CD4-positive, CD25-positive, alpha-beta regulatory T cell (primary cell): ENCODE data around the gene VPS33B. TPM values are rescaled to one million over a fixed set of nuclear protein-coding genes. Genes with fewer than 3 reads are reported as not detected.
A peak's percentile ranks its signal among the peaks of the same experiment; 100 is the strongest.

Experiments
- ATAC-seq, 2 donors: fragments of 150-1000 bp; cut with Tn5 transposase; one replicate each; pipeline ENCODE4 v1.10.0; 2021; ENCODE audit warnings: low read depth in 2 of 2, moderate number of reproducible peaks in 2 of 2, moderate library complexity in 1 of 2
- DNase-seq, 3 donors: peaks; one replicate each; pipeline versions ENCODE4 v3.0.0 to v3.0.0-alpha.2; 2012 to 2022; ENCODE audit warnings: mixed read lengths in 1 of 3
- H3K27ac ChIP-seq: one replicate; pipeline ENCODE4 v1.7.0; 2013; ENCODE audit warnings: mild to moderate bottlenecking, low read length; ENCODE audit not compliant: insufficient read depth, poor library complexity, severe bottlenecking
- H3K27me3 ChIP-seq: one replicate; pipeline ENCODE4 v1.7.0; 2013; ENCODE audit warnings: low read length; ENCODE audit not compliant: control insufficient read depth, insufficient read depth
- H3K36me3 ChIP-seq: one replicate; pipeline ENCODE4 v1.7.0; 2013; ENCODE audit warnings: mild to moderate bottlenecking, low read length, moderate library complexity; ENCODE audit not compliant: control insufficient read depth, insufficient read depth
- H3K4me1 ChIP-seq: 2 replicates; pipeline ENCODE4 v1.7.0; 2013; ENCODE audit warnings: mild to moderate bottlenecking, low read length; ENCODE audit not compliant: insufficient read depth, control insufficient read depth, poor library complexity, severe bottlenecking
- H3K4me3 ChIP-seq: one replicate; pipeline ENCODE4 v1.7.0; 2013; ENCODE audit warnings: low read depth, mild to moderate bottlenecking, low read length, moderate library complexity
- H3K9me3 ChIP-seq, 2 experiments: 1 replicate in 1 of 2; 2 replicates in 1 of 2; pipeline ENCODE4 v1.7.0; 2013; ENCODE audit warnings: low read length in 2 of 2, mild to moderate bottlenecking in 1 of 2, moderate library complexity in 1 of 2; ENCODE audit not compliant: control insufficient read depth in 2 of 2
- H3K27ac Mint-ChIP-seq, 3 donors: one replicate each; pipeline ENCODE4 v1.8.0; 2020 to 2022; ENCODE audit warnings: mild to moderate bottlenecking in 3 of 3, mixed read lengths in 3 of 3, moderate library complexity in 2 of 3
- H3K27me3 Mint-ChIP-seq: one replicate; pipeline ENCODE4 v1.8.0; 2022; ENCODE audit warnings: mild to moderate bottlenecking, mixed read lengths
- H3K36me3 Mint-ChIP-seq: one replicate; pipeline ENCODE4 v1.8.0; 2020; ENCODE audit warnings: mixed read lengths
- H3K4me1 Mint-ChIP-seq, 4 donors: one replicate each; pipeline ENCODE4 v1.8.0; 2020 to 2022; ENCODE audit warnings: mixed read lengths in 4 of 4, mild to moderate bottlenecking in 1 of 4
- H3K4me3 Mint-ChIP-seq, 4 donors: one replicate each; pipeline ENCODE4 v1.8.0; 2020 to 2022; ENCODE audit warnings: mild to moderate bottlenecking in 4 of 4, mixed read lengths in 4 of 4, moderate library complexity in 3 of 4
- H3K9me3 Mint-ChIP-seq, 7 donors: one replicate each; pipeline ENCODE4 v1.8.0; 2020 to 2022; ENCODE audit warnings: mixed read lengths in 7 of 7, mild to moderate bottlenecking in 3 of 7, moderate library complexity in 2 of 7
- polyA plus RNA-seq, 4 donors: library from polyadenylated mRNA; unstranded; fragments of 300-500 nt; fragmentation: Illumina TruSeq; gene quantifications; one replicate each; pipeline ENCODE4 v1.2.3, GENCODE V29; 2021
- total RNA-seq: library from RNA; stranded (reverse); gene quantifications from one replicate; pipeline ENCODE4 v1.2.3, GENCODE V29; 2022

VPS33B gene
- total and polyA plus RNA-seq, 5 donors from 2014 or later: 5.5 to 22.2 (median 9.4) TPM

DNA sequence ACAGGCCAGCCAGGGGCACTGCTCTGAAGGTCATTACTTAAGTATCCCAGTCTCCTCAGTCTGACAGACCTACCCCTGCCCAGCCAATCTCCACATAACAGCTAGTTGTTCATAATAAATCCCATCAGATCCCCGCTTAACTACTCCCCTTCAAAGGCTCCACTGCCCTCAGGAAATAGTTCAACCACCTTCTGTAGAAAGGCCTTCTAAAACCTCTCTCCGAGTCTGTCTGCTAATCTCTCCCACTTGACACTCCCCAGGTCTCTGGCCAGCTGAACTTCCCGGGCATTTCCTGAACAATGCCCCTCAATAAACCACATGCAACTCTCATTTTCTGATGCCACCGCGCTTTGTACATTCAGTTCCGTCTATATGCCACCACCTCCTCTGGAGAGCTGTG, 34.1 kb downstream of the VPS33B start:
- Histone ChIP-seq H3K4me3 (peak overlapping the region; percentile 54), H3K27ac (no peak overlapping the region), H3K4me1 (peaks cover 28% of the 10 kb centered on the region), H3K9me3 (no peaks in the 10 kb centered on the region), H3K36me3 (no peaks in the 10 kb centered on the region), H3K27me3 (no peaks in the 10 kb centered on the region)
- DNase-seq (no peak), ATAC-seq (no peak)
- peak overlapping the region; percentile 39 to 82 (median 68) for H3K4me3 Mint-ChIP-seq
- no peaks in the 10 kb centered on the region for H3K27me3 Mint-ChIP-seq
- peaks cover 10% of the 10 kb centered on the region for H3K36me3 Mint-ChIP-seq
- peak overlapping the region; percentile 73 to 94 (median 76) for H3K27ac Mint-ChIP-seq
- no peaks in the 10 kb centered on the region for H3K9me3 Mint-ChIP-seq
- H3K4me1 Mint-ChIP-seq: peaks cover 19 to 53% (median 31%) of the 10 kb centered on the region in 4 donors

DNA sequence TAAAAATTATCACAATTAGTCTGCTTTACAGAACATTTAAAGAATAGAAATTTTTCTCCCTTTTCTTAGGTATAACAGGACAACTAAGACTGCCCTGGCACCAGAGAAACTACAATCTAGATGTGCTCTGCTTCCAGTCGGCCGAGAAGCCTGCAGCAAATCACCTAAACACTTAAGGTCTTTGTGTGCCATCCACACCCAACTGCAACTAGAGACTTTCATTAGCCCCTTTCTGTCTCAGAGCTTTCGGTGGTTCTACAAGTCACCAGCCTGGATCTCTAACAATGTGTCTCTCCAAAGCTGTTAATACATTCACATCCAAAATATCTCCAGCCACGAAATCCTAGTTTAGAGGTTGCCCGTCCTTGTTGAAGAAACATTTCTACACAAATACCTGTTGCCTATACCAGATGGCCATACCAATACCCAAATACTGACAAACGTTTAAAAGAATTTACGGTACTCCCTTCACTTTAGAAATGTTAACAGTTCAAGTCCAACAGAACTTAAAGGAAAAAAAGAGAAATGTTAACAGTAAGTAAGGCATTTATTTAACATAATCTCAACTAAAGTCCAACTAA, 34.7 kb downstream of the VPS33B start:
- Histone ChIP-seq H3K4me1 (peaks cover 22% of the 10 kb centered on the region), H3K4me3 (peak overlapping the region; percentile 35), H3K9me3 (no peaks in the 10 kb centered on the region), H3K27me3 (no peaks in the 10 kb centered on the region), H3K36me3 (no peaks in the 10 kb centered on the region), H3K27ac (no peak overlapping the region)
- no peaks in the 10 kb centered on the region for H3K27me3 Mint-ChIP-seq
- H3K4me3 Mint-ChIP-seq: peak overlapping the region in 1 of 4 donors; percentile 65
- peaks cover 15 to 52% (median 29%) of the 10 kb centered on the region in 4 donors for H3K4me1 Mint-ChIP-seq
- H3K36me3 Mint-ChIP-seq: peaks cover 14% of the 10 kb centered on the region
- H3K27ac Mint-ChIP-seq: peak overlapping the region in 2 of 3 donors; percentile 47 to 76
- ATAC-seq (no peak), DNase-seq (no peak)
- H3K9me3 Mint-ChIP-seq: no peaks in the 10 kb centered on the region

DNA sequence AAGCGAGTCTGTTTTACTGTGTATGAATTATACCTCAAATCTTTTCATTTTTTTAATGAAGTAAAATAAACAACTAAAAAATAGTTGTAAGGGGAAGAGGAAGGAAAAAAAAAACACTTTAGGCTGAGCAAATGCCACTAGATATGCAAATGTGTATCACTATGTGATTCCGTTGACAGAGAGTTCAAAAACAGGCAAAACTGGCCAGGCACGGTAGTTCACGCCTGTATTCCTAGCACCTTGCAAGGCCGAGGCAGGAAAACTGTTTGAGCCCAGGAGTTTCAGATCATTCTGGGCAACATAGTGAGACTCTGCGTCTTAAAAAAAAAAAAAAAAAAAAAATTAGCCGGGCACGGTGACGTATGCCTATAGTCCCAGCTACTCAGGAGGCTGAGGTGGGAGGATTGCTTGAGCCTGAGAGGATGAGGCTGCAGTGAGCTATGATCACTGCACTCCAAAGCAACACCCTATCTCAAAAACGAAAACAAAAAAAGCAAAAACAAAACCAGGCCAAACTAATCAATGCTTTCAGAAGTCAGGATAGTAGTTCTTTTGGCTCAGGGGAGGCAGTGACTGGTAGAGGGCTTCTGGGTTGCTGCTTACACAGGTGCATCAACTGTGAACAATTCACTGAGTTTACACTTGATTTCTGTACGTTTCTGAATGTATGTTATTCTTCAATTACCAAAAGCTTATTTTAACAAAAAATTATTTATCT, 35.4 kb downstream of the VPS33B start:
- peak overlapping the region in 2 of 4 donors; percentile 46 to 65 for H3K4me3 Mint-ChIP-seq
- no peak for ATAC-seq

DNA sequence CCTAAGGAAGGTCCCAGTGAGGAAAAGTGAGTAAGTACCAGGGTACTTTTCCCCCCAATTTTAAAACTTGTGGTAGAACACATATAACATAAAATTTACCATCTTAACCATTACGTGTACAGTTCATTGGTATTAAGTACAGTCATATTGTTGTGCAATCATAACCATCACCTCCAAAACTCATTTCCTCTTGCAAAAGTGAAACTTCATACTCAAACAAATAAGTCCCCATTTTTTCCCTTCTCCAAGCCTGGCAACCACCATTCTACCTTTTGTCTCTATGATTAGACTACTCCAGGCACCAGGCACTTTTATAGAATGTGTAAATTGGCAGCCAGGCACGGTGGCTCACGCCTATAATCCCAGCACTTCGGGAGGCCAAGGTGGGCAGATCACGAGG, 40.3 kb downstream of the VPS33B start:
- H3K9me3 ChIP-seq: no peaks in the 10 kb centered on the region
- no peak for ATAC-seq
- Mint-ChIP-seq H3K36me3 (peaks cover 34% of the 10 kb centered on the region), H3K27ac (peak overlapping the region in 1 of 3 donors; percentile 68), H3K4me3 (no peak overlapping the region), H3K4me1 (peaks cover 2 to 17% (median 6%) of the 10 kb centered on the region in 4 donors), H3K27me3 (no peaks in the 10 kb centered on the region), H3K9me3 (no peaks in the 10 kb centered on the region)
- no peak overlapping the region for H3K4me3 ChIP-seq
- H3K36me3 ChIP-seq: peaks cover 16% of the 10 kb centered on the region
- peaks cover 3% of the 10 kb centered on the region for H3K4me1 ChIP-seq
- no peaks in the 10 kb centered on the region for H3K27me3 ChIP-seq
- peak in 1 of 3 donors; percentile 33 for DNase-seq
- no peak overlapping the region for H3K27ac ChIP-seq

More for the DNA sequence above, 35.4 kb downstream of the VPS33B start:
- Histone ChIP-seq H3K27me3 (no peaks in the 10 kb centered on the region), H3K4me1 (peaks cover 20% of the 10 kb centered on the region), H3K4me3 (no peak overlapping the region), H3K27ac (no peak overlapping the region), H3K9me3 (no peaks in the 10 kb centered on the region), H3K36me3 (peaks cover under 1% of the 10 kb centered on the region)
- DNase-seq: peak in 1 of 3 donors; percentile 40
- peaks cover 18% of the 10 kb centered on the region for H3K36me3 Mint-ChIP-seq
- peaks cover 12 to 45% (median 26%) of the 10 kb centered on the region in 4 donors for H3K4me1 Mint-ChIP-seq
- no peaks in the 10 kb centered on the region for H3K27me3 Mint-ChIP-seq
- H3K27ac Mint-ChIP-seq: peak overlapping the region in 2 of 3 donors; percentile 63 to 76
- no peaks in the 10 kb centered on the region for H3K9me3 Mint-ChIP-seq

DNA sequence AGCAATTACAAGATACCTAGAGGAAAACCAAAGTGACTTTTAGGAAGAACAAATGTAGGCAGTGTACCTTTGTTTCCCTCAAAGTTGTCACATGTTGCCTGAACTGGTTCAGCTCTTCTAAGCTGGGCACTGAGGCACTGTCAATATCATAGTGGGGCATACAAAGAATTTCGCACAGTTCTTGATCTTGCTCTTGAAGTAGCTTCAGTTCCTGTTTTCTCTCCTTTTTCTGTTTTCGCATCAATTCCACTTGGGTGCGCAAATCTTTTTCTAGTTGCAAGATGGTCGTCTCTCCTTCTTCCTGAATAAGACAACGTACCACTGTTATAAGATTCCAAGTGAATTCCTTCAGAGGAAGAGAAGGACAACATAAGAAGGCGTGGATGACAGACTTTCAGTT, 40.7 kb downstream of the VPS33B start:
- H3K9me3 Mint-ChIP-seq: no peaks in the 10 kb centered on the region
- peaks cover 34% of the 10 kb centered on the region for H3K36me3 Mint-ChIP-seq
- H3K4me3 Mint-ChIP-seq: no peak overlapping the region
- peaks cover 2 to 13% (median 5%) of the 10 kb centered on the region in 4 donors for H3K4me1 Mint-ChIP-seq
- Histone ChIP-seq H3K4me1 (no peaks in the 10 kb centered on the region), H3K36me3 (peaks cover 16% of the 10 kb centered on the region), H3K27ac (no peak overlapping the region), H3K27me3 (no peaks in the 10 kb centered on the region), H3K9me3 (no peaks in the 10 kb centered on the region), H3K4me3 (no peak overlapping the region)
- H3K27ac Mint-ChIP-seq: no peak overlapping the region
- no peak for DNase-seq
- H3K27me3 Mint-ChIP-seq: no peaks in the 10 kb centered on the region
- ATAC-seq: no peak

DNA sequence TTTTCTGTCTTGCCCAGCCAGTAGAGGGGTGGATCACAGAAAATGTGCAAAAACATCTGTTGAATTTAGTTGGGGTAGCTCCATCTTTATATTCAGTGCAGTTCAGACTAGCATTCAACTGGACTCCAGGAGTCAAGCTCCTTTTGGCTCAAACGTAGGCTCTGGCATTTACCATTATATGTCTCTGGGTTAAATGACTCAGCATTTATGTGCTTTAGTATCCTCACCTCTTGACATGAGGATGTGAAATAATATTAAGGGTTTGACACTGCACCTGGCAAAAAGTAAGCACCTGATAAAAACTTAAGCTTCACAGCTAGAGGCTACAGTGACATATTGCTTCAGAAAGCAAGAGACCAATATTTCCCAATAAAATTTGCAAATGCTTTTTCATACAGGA, 42.8 kb downstream of the VPS33B start:
- peaks cover 2 to 13% (median 5%) of the 10 kb centered on the region in 4 donors for H3K4me1 Mint-ChIP-seq
- no peaks in the 10 kb centered on the region for H3K27me3 ChIP-seq
- H3K4me3 Mint-ChIP-seq: no peak overlapping the region
- peak overlapping the region in 1 of 3 donors; percentile 38 for H3K27ac Mint-ChIP-seq
- H3K4me3 ChIP-seq: no peak overlapping the region
- no peak overlapping the region for H3K27ac ChIP-seq
- H3K36me3 Mint-ChIP-seq: peaks cover 33% of the 10 kb centered on the region
- no peaks in the 10 kb centered on the region for H3K27me3 Mint-ChIP-seq
- H3K4me1 ChIP-seq: no peaks in the 10 kb centered on the region
- ATAC-seq: no peak
- H3K9me3 ChIP-seq: no peaks in the 10 kb centered on the region
- no peaks in the 10 kb centered on the region for H3K9me3 Mint-ChIP-seq
- no peak for DNase-seq
- peaks cover 24% of the 10 kb centered on the region for H3K36me3 ChIP-seq

DNA sequence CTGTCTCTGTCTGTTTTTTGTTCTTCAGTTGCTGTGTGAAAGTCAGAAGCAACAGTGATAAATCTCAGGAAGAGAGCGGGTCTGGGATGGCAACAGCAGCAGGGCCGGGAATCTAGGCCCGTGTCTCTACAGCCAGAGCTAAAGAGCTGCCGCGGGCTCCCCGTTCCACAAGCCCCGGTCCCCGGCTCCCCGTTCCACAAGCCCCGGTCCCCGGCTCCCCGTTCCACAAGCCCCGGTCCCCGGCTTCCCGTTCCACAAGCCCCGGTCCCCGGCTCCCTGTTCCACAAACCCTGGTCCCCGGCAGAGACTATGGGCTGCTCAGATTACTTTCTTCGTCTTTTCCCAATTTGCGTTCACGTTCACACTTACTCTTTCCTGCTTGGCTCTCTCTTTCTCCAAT, 48.2 kb downstream of the VPS33B start:
- Mint-ChIP-seq H3K4me3 (no peak overlapping the region), H3K36me3 (peaks cover 21% of the 10 kb centered on the region), H3K27ac (no peak overlapping the region), H3K9me3 (no peaks in the 10 kb centered on the region), H3K4me1 (peaks cover 0 to 5% (median 0%) of the 10 kb centered on the region in 4 donors), H3K27me3 (no peaks in the 10 kb centered on the region)
- Histone ChIP-seq H3K27me3 (no peaks in the 10 kb centered on the region), H3K27ac (no peak overlapping the region), H3K9me3 (no peaks in the 10 kb centered on the region), H3K4me1 (no peaks in the 10 kb centered on the region), H3K36me3 (peaks cover 29% of the 10 kb centered on the region), H3K4me3 (no peak overlapping the region)
- DNase-seq (no peak), ATAC-seq (no peak)
